CD4-positive, alpha-beta memory T cell (primary cell): ENCODE measurements around the gene TRIM32. TPM values are rescaled to one million over a fixed set of nuclear protein-coding genes. Genes with fewer than 3 reads are reported as not detected.

Source experiments
- CTCF ChIA-PET: fragments of 350-600 bp; sonication (Branson Sonifier 250); formaldehyde crosslinking; loops from one replicate; lab custom pipeline; 2021; ENCODE audit warnings: inconsistent platforms; ENCODE audit not compliant: partially characterized antibody; lab: Charles Lee
- POLR2A ChIA-PET: fragments of 350-600 bp; sonication (Branson Sonifier 250); formaldehyde crosslinking; loops from one replicate; lab custom pipeline; 2021; ENCODE audit not compliant: partially characterized antibody; lab: Charles Lee
- DNase-seq, 5 donors: peaks; one replicate each; pipeline versions ENCODE4 v3.0.0 to v3.0.0-alpha.2; 2020 to 2022; ENCODE audit warnings: mixed read lengths in 1 of 5
- H3K27ac ChIP-seq: one replicate; pipeline ENCODE4 v1.7.0; 2013; ENCODE audit warnings: low read depth, low read length
- H3K27me3 ChIP-seq: 2 replicates; pipeline ENCODE4 v1.7.0; 2013; ENCODE audit warnings: mild to moderate bottlenecking, low read length, moderate library complexity; ENCODE audit not compliant: insufficient read depth
- H3K36me3 ChIP-seq: 2 replicates; pipeline ENCODE4 v1.7.0; 2013; ENCODE audit warnings: mild to moderate bottlenecking, low read length, moderate library complexity; ENCODE audit not compliant: insufficient read depth
- H3K4me1 ChIP-seq: 2 replicates; pipeline ENCODE4 v1.7.0; 2013; ENCODE audit warnings: mild to moderate bottlenecking, low read length, moderate library complexity; ENCODE audit not compliant: insufficient read depth
- H3K4me3 ChIP-seq, 2 donors: one replicate each; pipeline ENCODE4 v1.7.0; 2013; ENCODE audit warnings: low read length in 2 of 2, mild to moderate bottlenecking in 1 of 2
- H3K9me3 ChIP-seq, 2 donors: one replicate each; pipeline ENCODE4 v1.7.0; 2013; ENCODE audit warnings: low read length in 2 of 2, control low read depth in 1 of 2; ENCODE audit not compliant: control insufficient read depth in 1 of 2
- H3K27ac Mint-ChIP-seq, 7 donors: one replicate each; pipeline ENCODE4 v1.8.0; 2020 to 2021; ENCODE audit warnings: mixed read lengths in 7 of 7, mild to moderate bottlenecking in 6 of 7, inconsistent platforms in 3 of 7, moderate library complexity in 3 of 7
- H3K27me3 Mint-ChIP-seq, 2 donors: one replicate each; pipeline ENCODE4 v1.8.0; 2020 to 2021; ENCODE audit warnings: mixed read lengths in 2 of 2
- H3K36me3 Mint-ChIP-seq, 2 donors: one replicate each; pipeline ENCODE4 v1.8.0; 2020 to 2021; ENCODE audit warnings: mixed read lengths in 2 of 2, inconsistent platforms in 1 of 2, mild to moderate bottlenecking in 1 of 2
- H3K4me1 Mint-ChIP-seq, 4 donors: one replicate each; pipeline ENCODE4 v1.8.0; 2020 to 2021; ENCODE audit warnings: mixed read lengths in 4 of 4, mild to moderate bottlenecking in 1 of 4
- H3K4me3 Mint-ChIP-seq, 8 donors: one replicate each; pipeline ENCODE4 v1.8.0; 2020 to 2021; ENCODE audit warnings: mixed read lengths in 8 of 8, mild to moderate bottlenecking in 7 of 8, moderate library complexity in 6 of 8, inconsistent platforms in 3 of 8
- H3K9me3 Mint-ChIP-seq, 8 donors: one replicate each; pipeline ENCODE4 v1.8.0; 2020 to 2021; ENCODE audit warnings: mixed read lengths in 8 of 8, mild to moderate bottlenecking in 5 of 8, inconsistent platforms in 3 of 8, moderate library complexity in 1 of 8
- intact Hi-C: fragments of 100-400 bp; cut with micrococcal nuclease; formaldehyde crosslinking; loops from one replicate; pipeline ENCODE4 v1.15.1; 2023
- polyA plus RNA-seq, 2 donors: library from polyadenylated mRNA; unstranded; fragments of 300-500 nt; fragmentation: Illumina TruSeq; gene quantifications; one replicate each; pipeline ENCODE4 v1.2.3, GENCODE V29; 2021
- total RNA-seq, 2 experiments: library from RNA; stranded (reverse); gene quantifications; one replicate each; pipeline ENCODE4 v1.2.3, GENCODE V29; 2021

TRIM32 gene
- total RNA-seq, result 10 to 100 TPM; 21.8 to 22.1 TPM
- polyA plus RNA-seq, result 10 to 100 TPM; 15.5 to 17.0 TPM

GRCh38 chr9:116687074-116687753 lies at the start of gene TRIM32:
TRIM32 (plus strand) TSS chr9:116687305; CDS start chr9:116697743, 10,438 bp downstream.
- H3K36me3 ChIP-seq, result no peaks in the 10 kb centered on the region
- no peaks in the 10 kb centered on the region for H3K9me3 ChIP-seq
- Mint-ChIP-seq H3K4me3 (peak within 1 kb of the TSS; percentile 86 to 98 (median 94)), H3K27ac (peak within 1 kb of the TSS; percentile 87 to 97 (median 92)), H3K36me3 (peaks cover 0 to 8% of the 10 kb centered on the region in 2 donors), H3K27me3 (no peaks in the 10 kb centered on the region), H3K9me3 (peaks cover 0 to 3% (median 2%) of the 10 kb centered on the region in 8 donors), H3K4me1 (peaks cover 51 to 69% (median 55%) of the 10 kb centered on the region in 4 donors)
- intact Hi-C loops, result no loop called here
- DNase-seq, result peak; percentile 89 to 95 (median 90)
- H3K4me3 ChIP-seq, result peak within 1 kb of the TSS; percentile 73 to 80
- H3K4me1 ChIP-seq, result peaks cover 57% of the 10 kb centered on the region
- H3K27me3 ChIP-seq, result no peaks in the 10 kb centered on the region
- peak within 1 kb of the TSS; percentile 52 for H3K27ac ChIP-seq
- CTCF ChIA-PET, result interaction anchor here (1.5 kb wide), 1 partner anchor 11 kb away, joined by 4 read pairs; no protein-coding TSS in a partner anchor
- POLR2A ChIA-PET, result interaction anchor here (1.3 to 3.6 kb wide), 2 partner anchors 11 to 30 kb away, joined by 3 to 19 read pairs; no protein-coding TSS in a partner anchor

GRCh38 chr9:116639251-116639741 lies 47.8 kb upstream of the TRIM32 start:
- H3K4me3 ChIP-seq, result no peak overlapping the region
- H3K36me3 ChIP-seq, result no peaks in the 10 kb centered on the region
- Mint-ChIP-seq H3K4me3 (no peak overlapping the region), H3K27me3 (no peaks in the 10 kb centered on the region), H3K36me3 (peaks cover 3 to 29% of the 10 kb centered on the region in 2 donors), H3K9me3 (no peaks in the 10 kb centered on the region), H3K27ac (no peak overlapping the region), H3K4me1 (no peaks in the 10 kb centered on the region)
- ChIA-PET CTCF (no interaction called here), POLR2A (no interaction called here)
- no peaks in the 10 kb centered on the region for H3K9me3 ChIP-seq
- H3K4me1 ChIP-seq, result no peaks in the 10 kb centered on the region
- no peak for DNase-seq
- no peaks in the 10 kb centered on the region for H3K27me3 ChIP-seq
- intact Hi-C loops, result no loop called here
- no peak overlapping the region for H3K27ac ChIP-seq

- no peaks in the 10 kb centered on the region for H3K4me1 Mint-ChIP-seq
- Histone ChIP-seq H3K9me3 (no peaks in the 10 kb centered on the region), H3K4me3 (no peak overlapping the region), H3K36me3 (no peaks in the 10 kb centered on the region), H3K4me1 (no peaks in the 10 kb centered on the region), H3K27me3 (no peaks in the 10 kb centered on the region), H3K27ac (no peak overlapping the region)
- ChIA-PET CTCF (interaction anchor here (1.2 kb wide), 1 partner anchor 20 kb away, joined by 3 read pairs; no protein-coding TSS in a partner anchor), POLR2A (no interaction called here)
- intact Hi-C loops, result no loop called here
- H3K9me3 Mint-ChIP-seq, result no peaks in the 10 kb centered on the region
- no peak overlapping the region for H3K27ac Mint-ChIP-seq
- H3K27me3 Mint-ChIP-seq, result no peaks in the 10 kb centered on the region
- peaks cover 3 to 32% of the 10 kb centered on the region in 2 donors for H3K36me3 Mint-ChIP-seq
- H3K4me3 Mint-ChIP-seq, result no peak overlapping the region
- DNase-seq, result no peak
Observed at GRCh38 chr9:116641292-116642059, 45.6 kb upstream of the TRIM32 start.

GRCh38 chr9:116643691-116644090 lies 43.4 kb upstream of the TRIM32 start:
- DNase-seq, result no peak
- H3K4me1 Mint-ChIP-seq, result no peaks in the 10 kb centered on the region
- no peak overlapping the region for H3K27ac ChIP-seq
- no peaks in the 10 kb centered on the region for H3K4me1 ChIP-seq
- intact Hi-C loops, result no loop called here
- H3K27me3 Mint-ChIP-seq, result no peaks in the 10 kb centered on the region
- POLR2A ChIA-PET, result no interaction called here
- peaks cover 2 to 29% of the 10 kb centered on the region in 2 donors for H3K36me3 Mint-ChIP-seq
- no peaks in the 10 kb centered on the region for H3K9me3 Mint-ChIP-seq
- CTCF ChIA-PET, result no interaction called here
- H3K36me3 ChIP-seq, result no peaks in the 10 kb centered on the region
- no peak overlapping the region for H3K4me3 Mint-ChIP-seq
- no peaks in the 10 kb centered on the region for H3K27me3 ChIP-seq
- no peak overlapping the region for H3K27ac Mint-ChIP-seq
- no peaks in the 10 kb centered on the region for H3K9me3 ChIP-seq
- H3K4me3 ChIP-seq, result no peak overlapping the region

GRCh38 chr9:116644091-116644688 lies 42.9 kb upstream of the TRIM32 start:
- Mint-ChIP-seq H3K27ac (no peak overlapping the region), H3K36me3 (peaks cover 2 to 29% of the 10 kb centered on the region in 2 donors), H3K27me3 (no peaks in the 10 kb centered on the region), H3K4me3 (no peak overlapping the region), H3K4me1 (no peaks in the 10 kb centered on the region), H3K9me3 (no peaks in the 10 kb centered on the region)
- H3K9me3 ChIP-seq, result no peaks in the 10 kb centered on the region
- H3K36me3 ChIP-seq, result no peaks in the 10 kb centered on the region
- no peaks in the 10 kb centered on the region for H3K27me3 ChIP-seq
- ChIA-PET POLR2A (no interaction called here), CTCF (no interaction called here)
- H3K27ac ChIP-seq, result no peak overlapping the region
- intact Hi-C loops, result no loop called here
- no peak for DNase-seq
- H3K4me3 ChIP-seq, result no peak overlapping the region
- no peaks in the 10 kb centered on the region for H3K4me1 ChIP-seq

- H3K27me3 Mint-ChIP-seq, result no peaks in the 10 kb centered on the region
- peak overlapping the region in 1 of 7 donors; percentile 2 for H3K27ac Mint-ChIP-seq
- DNase-seq, result no peak
- no peak overlapping the region for H3K27ac ChIP-seq
- no peaks in the 10 kb centered on the region for H3K27me3 ChIP-seq
- intact Hi-C loops, result loop anchor here (5.0 kb wide), 1 partner anchor 1055 kb away; no protein-coding TSS in a partner anchor
- no peaks in the 10 kb centered on the region for H3K36me3 ChIP-seq
- no peaks in the 10 kb centered on the region for H3K9me3 Mint-ChIP-seq
- ChIA-PET CTCF (no interaction called here), POLR2A (no interaction called here)
- H3K4me3 ChIP-seq, result no peak overlapping the region
- H3K4me1 Mint-ChIP-seq, result no peaks in the 10 kb centered on the region
- H3K36me3 Mint-ChIP-seq, result peaks cover 11 to 38% of the 10 kb centered on the region in 2 donors
- H3K4me3 Mint-ChIP-seq, result no peak overlapping the region
- H3K4me1 ChIP-seq, result no peaks in the 10 kb centered on the region
- H3K9me3 ChIP-seq, result no peaks in the 10 kb centered on the region
Observed at GRCh38 chr9:116646661-116647514, 40.2 kb upstream of the TRIM32 start.
